Measurements from ENCODE around the gene OSGIN1.
"Not testable (repeated sequence)": the region's sequence is repeated elsewhere in the genome, so short reads cannot be mapped to it uniquely, and the experiment has no call there.

OSGIN1 gene

GRCh38 chr16:83926726-83927397, 26.2 kb upstream of the OSGIN1 start:
- peak; percentile 4 for DNase-seq

GRCh38 chr16:83928341-83929055, 24.5 kb upstream of the OSGIN1 start:
- DNase-seq, result peak; percentile 48

GRCh38 chr16:83929811-83930555, 23.1 kb upstream of the OSGIN1 start:
- no peak for DNase-seq

GRCh38 chr16:83930730-83931500, 22.1 kb upstream of the OSGIN1 start:
- DNase-seq, result no peak

- no peak for DNase-seq
Measured at GRCh38 chr16:83931556-83931955, 21.5 kb upstream of the OSGIN1 start.

- no peak for DNase-seq
Measured at GRCh38 chr16:83932304-83932703, 20.7 kb upstream of the OSGIN1 start.

- no peak for DNase-seq
Measured at GRCh38 chr16:83932955-83933673, 19.9 kb upstream of the OSGIN1 start.

- no peak for DNase-seq
Measured at GRCh38 chr16:83933885-83934683, 19.0 kb upstream of the OSGIN1 start.

- no peak for DNase-seq
Measured at GRCh38 chr16:83934684-83934977, 18.4 kb upstream of the OSGIN1 start.

GRCh38 chr16:83935005-83935857, 17.8 kb upstream of the OSGIN1 start:
- no peak for DNase-seq

GRCh38 chr16:83935858-83936255, 17.2 kb upstream of the OSGIN1 start:
- DNase-seq, result no peak

GRCh38 chr16:83936581-83937165, 16.4 kb upstream of the OSGIN1 start:
- no peak for DNase-seq

GRCh38 chr16:83937267-83937666, 15.8 kb upstream of the OSGIN1 start:
- no peak for DNase-seq

- no peak for DNase-seq
Measured at GRCh38 chr16:83937922-83938885, 14.8 kb upstream of the OSGIN1 start.

- DNase-seq, result no peak
Measured at GRCh38 chr16:83939266-83939855, 13.7 kb upstream of the OSGIN1 start.

- DNase-seq, result no peak
Measured at GRCh38 chr16:83940119-83940518, 12.9 kb upstream of the OSGIN1 start.

- DNase-seq, result no peak
Measured at GRCh38 chr16:83940630-83941378, 12.2 kb upstream of the OSGIN1 start.

- DNase-seq, result not testable (repeated sequence)
Measured at GRCh38 chr16:83941546-83941945, 11.5 kb upstream of the OSGIN1 start.
